SU-DHL-6 (cell line): ENCODE measurements around the gene CRTAC1.

Experiments used
- CTCF ChIP-seq: fragments of 200-600 bp; sonication (generic); IDR thresholded peaks from one replicate; pipeline ENCODE4 v1.5.1; 2017; ENCODE audit warnings: antibody characterized with exemption, mild to moderate bottlenecking, low read length, moderate library complexity; ENCODE audit not compliant: insufficient read depth, poor library complexity, severe bottlenecking
- EZH2phosphoT487 ChIP-seq: fragments of 200-600 bp; sonication (generic), shearing (Covaris generic); conservative IDR thresholded peaks from 2 replicates; pipeline ENCODE4 v1.6.1; 2018; ENCODE audit warnings: mild to moderate bottlenecking, antibody characterized with exemption, low read length, moderate library complexity, mixed read lengths

- TF ChIP-seq CTCF (no peak), EZH2phosphoT487 (no peak)
Measured at GRCh38 chr10:97873569-97873968, 156.9 kb downstream of the CRTAC1 start.
